22Rv1 (cell line): ENCODE data around the gene PRRX1.

Source experiments
- H3K27ac ChIP-seq: fragments of 450-650 bp; 2 replicates; pipeline ENCODE4 v1.5.1; 2017
- CTCF ChIP-seq: fragments of 450-650 bp; IDR thresholded peaks from 2 replicates; pipeline ENCODE4 v1.5.1; 2017; ENCODE audit warnings: mild to moderate bottlenecking
- ZFX ChIP-seq: fragments of 450-650 bp; IDR thresholded peaks from 2 replicates; pipeline ENCODE4 v1.6.1; 2017; ENCODE audit warnings: antibody characterized with exemption, borderline replicate concordance

The PRRX1 gene

GRCh38 chr1:170680428-170680827 is 16.5 kb downstream of the PRRX1 start:
- no peak for TF ChIP-seq CTCF
- TF ChIP-seq ZFX = no peak
- H3K27ac ChIP-seq = no peak overlapping the region

DNA sequence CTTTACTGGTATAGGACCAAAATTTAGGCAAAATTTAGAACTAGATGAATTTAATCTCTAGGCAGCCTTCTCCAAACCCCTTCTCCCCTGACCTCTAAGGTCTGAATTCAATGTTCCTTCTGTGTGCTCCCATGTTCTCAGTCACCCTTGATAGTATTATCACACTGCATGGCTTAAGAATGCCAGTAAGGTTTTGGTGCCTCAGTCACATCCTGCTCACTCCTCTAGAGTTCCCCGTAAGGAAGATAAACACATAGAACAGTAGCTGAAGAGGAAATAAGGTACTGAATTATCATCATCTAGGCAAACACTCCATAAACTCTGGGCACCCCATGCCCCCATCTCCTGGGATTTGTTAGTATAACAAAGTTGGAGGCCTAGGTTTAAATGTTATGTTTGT is 18.2 kb downstream of the PRRX1 start:
- no peak overlapping the region for H3K27ac ChIP-seq
- TF ChIP-seq CTCF (no peak), ZFX (no peak)

DNA sequence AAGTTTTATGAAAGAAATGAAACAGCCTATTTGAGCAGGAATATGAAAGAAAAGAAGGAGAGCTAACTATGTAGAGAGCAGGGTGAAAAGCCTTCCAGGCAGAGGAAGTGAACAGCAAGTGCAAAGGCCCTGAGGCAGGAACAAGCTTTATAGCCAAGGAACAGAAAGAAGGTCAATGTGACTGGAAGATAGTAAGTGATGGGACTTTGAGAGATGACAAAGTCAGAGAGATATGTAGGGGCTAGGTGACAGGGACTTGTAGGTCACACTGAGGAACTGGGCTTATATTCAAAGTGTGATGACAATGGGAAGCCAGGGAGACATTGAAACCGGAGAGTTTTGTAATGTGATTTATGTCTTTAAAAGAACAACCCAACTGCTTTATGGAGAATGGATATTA is 18.9 kb downstream of the PRRX1 start:
- no peak for TF ChIP-seq ZFX
- no peak for TF ChIP-seq CTCF
- no peak overlapping the region for H3K27ac ChIP-seq

GRCh38 chr1:170685166-170685565 is 21.2 kb downstream of the PRRX1 start:
- no peak for TF ChIP-seq CTCF
- TF ChIP-seq ZFX = no peak
- H3K27ac ChIP-seq = no peak overlapping the region

DNA sequence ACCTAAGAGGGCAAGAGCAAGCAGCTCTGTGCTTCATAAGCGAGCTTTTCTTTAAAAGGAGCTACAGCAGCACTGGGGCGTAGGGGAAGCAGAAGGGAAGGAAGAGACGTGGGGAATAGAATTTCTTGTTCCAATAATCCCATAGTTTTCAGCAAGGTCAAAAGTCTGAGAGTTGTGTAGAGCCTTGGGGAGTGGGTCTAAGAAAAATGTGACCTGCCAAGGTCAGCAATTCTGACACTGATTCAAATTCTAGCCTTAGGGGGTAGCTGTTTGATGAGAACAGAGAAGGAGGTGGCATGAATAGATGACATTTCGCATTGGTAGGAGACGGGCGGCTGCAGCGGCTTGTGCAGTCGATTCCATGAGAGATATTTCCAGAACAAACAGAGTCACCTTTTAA is 22.4 kb downstream of the PRRX1 start:
- no peak for TF ChIP-seq ZFX
- TF ChIP-seq CTCF = no peak
- H3K27ac ChIP-seq = no peak overlapping the region

DNA sequence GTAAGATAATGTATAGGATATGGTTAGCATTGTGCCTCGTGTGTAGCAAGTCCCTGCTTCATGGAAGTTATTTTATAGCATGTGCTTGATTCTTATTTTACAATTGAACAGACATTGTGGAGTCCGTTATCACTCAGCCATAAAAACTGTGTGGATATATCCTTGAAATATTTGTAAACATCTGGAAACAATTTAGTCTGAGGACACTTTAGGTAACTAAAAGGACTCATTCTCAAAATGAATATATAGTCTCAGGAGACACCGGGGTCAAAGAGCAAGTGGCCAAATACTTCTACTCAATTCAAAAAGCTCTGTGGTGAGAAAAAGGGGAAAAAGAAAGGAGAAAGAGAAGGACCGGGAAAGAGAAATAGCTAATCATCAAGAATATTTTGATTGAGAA is 23.7 kb downstream of the PRRX1 start:
- no peak overlapping the region for H3K27ac ChIP-seq
- no peak for TF ChIP-seq CTCF
- TF ChIP-seq ZFX = no peak

DNA sequence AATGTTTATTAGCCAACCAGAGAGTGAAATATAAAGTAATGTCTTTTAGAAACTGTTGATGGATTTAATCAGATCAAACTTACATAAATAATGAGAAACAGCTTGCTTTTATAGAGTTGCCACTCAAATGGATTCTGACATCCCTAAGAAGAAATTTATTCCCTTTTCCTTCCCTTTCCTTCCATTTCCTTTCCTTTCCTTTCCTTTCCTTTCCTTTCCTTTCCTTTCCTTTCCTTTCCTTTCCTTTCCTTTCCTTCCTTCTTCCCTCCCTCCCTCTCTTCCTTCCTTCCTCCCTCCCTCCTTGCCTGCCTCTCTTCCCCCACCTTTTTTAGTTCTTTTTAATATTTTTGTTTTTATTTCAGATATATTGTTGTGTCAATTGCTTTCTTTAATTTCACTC is 27.3 kb downstream of the PRRX1 start:
- no peak overlapping the region for H3K27ac ChIP-seq
- TF ChIP-seq ZFX (no peak), CTCF (no peak)
